Fibroblast of villous mesenchyme (primary cell): Measurements from ENCODE around the gene CCL23. TPM values are rescaled to one million over a fixed set of nuclear protein-coding genes. Genes with fewer than 3 reads are reported as not detected.

ENCODE experiments used
- DNase-seq: peaks from one replicate; pipeline ENCODE4 v3.0.0-alpha.2; 2010; ENCODE audit warnings: low read depth
- H3K4me3 ChIP-seq: 2 replicates; pipeline ENCODE4 v1.5.1; 2011; ENCODE audit warnings: low read depth, mild to moderate bottlenecking, low read length
- CTCF ChIP-seq: IDR thresholded peaks from 2 replicates; pipeline ENCODE4 v1.5.1; 2012; ENCODE audit warnings: low read depth, mild to moderate bottlenecking, low read length; ENCODE audit not compliant: insufficient read depth
- total RNA-seq: library from RNA; depleted of rRNA; stranded (reverse); fragments of >200 nt; gene quantifications from 2 replicates; pipeline ENCODE4 v1.2.3, GENCODE V29; 2012

The CCL23 gene
- total RNA-seq, 1 donor: not detected

- no peak overlapping the region for H3K4me3 ChIP-seq
- no peak for DNase-seq
- no peak for TF ChIP-seq CTCF
Observed at GRCh38 chr17:36055921-36056520, 38.2 kb upstream of the CCL23 start.

- no peak for TF ChIP-seq CTCF
- H3K4me3 ChIP-seq: no peak overlapping the region
- DNase-seq: no peak
Observed at GRCh38 chr17:36055171-36055570, 37.4 kb upstream of the CCL23 start.

- TF ChIP-seq CTCF: no peak
- DNase-seq: no peak
- no peak overlapping the region for H3K4me3 ChIP-seq
Observed at GRCh38 chr17:36049643-36050042, 31.9 kb upstream of the CCL23 start.

GRCh38 chr17:36048066-36048465, 30.3 kb upstream of the CCL23 start:
- TF ChIP-seq CTCF: no peak
- DNase-seq: no peak
- H3K4me3 ChIP-seq: no peak overlapping the region

- H3K4me3 ChIP-seq: no peak overlapping the region
- DNase-seq: no peak
- no peak for TF ChIP-seq CTCF
Observed at GRCh38 chr17:36036235-36036634, 18.5 kb upstream of the CCL23 start.

- no peak for TF ChIP-seq CTCF
- DNase-seq: no peak
- H3K4me3 ChIP-seq: no peak overlapping the region
Observed at GRCh38 chr17:36034127-36034526, 16.4 kb upstream of the CCL23 start.

GRCh38 chr17:36030956-36031355, 13.2 kb upstream of the CCL23 start:
- no peak for TF ChIP-seq CTCF
- DNase-seq: no peak
- H3K4me3 ChIP-seq: no peak overlapping the region
